Left lung (tissue), 10 donors: ENCODE measurements around the gene ERCC4. TPM values are rescaled to one million over a fixed set of nuclear protein-coding genes. Genes with fewer than 3 reads are reported as not detected.

Experiments used
- ATAC-seq: fragments of 200-7000 bp; cut with Tn5 transposase; one replicate; pipeline ENCODE4 v1.9.1; 2020; ENCODE audit warnings: moderate library complexity
- DNase-seq, 4 donors: peaks; one replicate each; pipeline ENCODE4 v3.0.0-alpha.2; 2013 to 2020
- H3K27ac ChIP-seq, 2 donors: fragments of 200-600 bp; sonication (generic) in 1 of 2; one replicate each; pipeline versions ENCODE4 v1.5.0 to v1.8.0; 2020 to 2021
- H3K27me3 ChIP-seq, 2 donors: fragments of 200-600 bp; sonication (generic) in 1 of 2; one replicate each; pipeline versions ENCODE4 v1.5.0 to v1.8.0; 2020 to 2021
- H3K36me3 ChIP-seq, 2 donors: fragments of 200-600 bp; sonication (generic) in 1 of 2; one replicate each; pipeline versions ENCODE4 v1.5.0 to v1.8.0; 2020 to 2021
- H3K4me1 ChIP-seq, 2 donors: fragments of 200-600 bp; one replicate each; pipeline ENCODE4 v1.8.0; 2021
- H3K4me3 ChIP-seq, 2 donors: fragments of 200-600 bp; sonication (generic) in 1 of 2; one replicate each; pipeline versions ENCODE4 v1.5.0 to v1.8.0; 2020 to 2021; ENCODE audit warnings: mild to moderate bottlenecking in 1 of 2
- H3K9me3 ChIP-seq, 2 donors: fragments of 200-600 bp; sonication (generic) in 1 of 2; one replicate each; pipeline versions ENCODE4 v1.5.0 to v1.8.0; 2020 to 2021
- CTCF ChIP-seq, 2 donors: fragments of 200-600 bp; sonication (generic) in 1 of 2; IDR thresholded peaks; one replicate each; pipeline versions ENCODE4 v1.5.0 to v1.8.0; 2021; ENCODE audit warnings: antibody characterized with exemption in 2 of 2
- intact Hi-C, 2 donors: fragments of 100-400 bp; cut with DNase I; formaldehyde crosslinking; loops; one replicate each; pipeline versions ENCODE4 v1.11.2 to v1.14.2; 2022
- polyA plus RNA-seq, 6 donors: library from polyadenylated mRNA; unstranded; fragments of 120-200 nt; gene quantifications; one replicate each; pipeline ENCODE4 v1.2.1, GENCODE V29; 2013; ENCODE audit not compliant: insufficient read length in 6 of 6
- total RNA-seq, 2 donors: library from RNA; stranded (reverse); fragmentation: NEBNext Ultra II Directional; extraction: Animal tissue kit (Norgen Biotek cat#: 25700); gene quantifications; one replicate each; pipeline ENCODE4 v1.2.1, GENCODE V29; 2021
- donor health status: DM: no; HTN: yes; CAD: no.
- donor health status: DM: no; HTN: no; CAD: no.

Gene ERCC4
- total and polyA plus RNA-seq, 8 donors = 10.7 to 20.1 (median 16.4) TPM

- H3K27me3 ChIP-seq = peaks cover 0 to 8% of the 10 kb centered on the region in 2 donors
- H3K27ac ChIP-seq = no peak overlapping the region
- DNase-seq = no peak
- no peak overlapping the region for H3K4me3 ChIP-seq
- ATAC-seq = no peak
- H3K9me3 ChIP-seq = no peaks in the 10 kb centered on the region
- no peaks in the 10 kb centered on the region for H3K4me1 ChIP-seq
- no peak for TF ChIP-seq CTCF (IDR thresholded peaks at IDR 0.05)
- intact Hi-C loops = no loop called here
- H3K36me3 ChIP-seq = no peaks in the 10 kb centered on the region
Observed at GRCh38 chr16:13896543-13897182, 23.3 kb upstream of the ERCC4 start.

- no peak for TF ChIP-seq CTCF (IDR thresholded peaks at IDR 0.05)
- Histone ChIP-seq H3K4me3 (no peak overlapping the region), H3K4me1 (no peaks in the 10 kb centered on the region), H3K27me3 (peaks cover 0 to 8% of the 10 kb centered on the region in 2 donors), H3K9me3 (no peaks in the 10 kb centered on the region), H3K27ac (no peak overlapping the region), H3K36me3 (no peaks in the 10 kb centered on the region)
- DNase-seq (no peak), ATAC-seq (no peak)
- intact Hi-C loops = no loop called here
Observed at GRCh38 chr16:13897806-13898205, 22.1 kb upstream of the ERCC4 start.

- Histone ChIP-seq H3K36me3 (no peaks in the 10 kb centered on the region), H3K9me3 (no peaks in the 10 kb centered on the region), H3K4me1 (no peaks in the 10 kb centered on the region), H3K27ac (no peak overlapping the region), H3K27me3 (peaks cover 0 to 8% of the 10 kb centered on the region in 2 donors), H3K4me3 (no peak overlapping the region)
- intact Hi-C loops = no loop called here
- no peak for TF ChIP-seq CTCF (IDR thresholded peaks at IDR 0.05)
- DNase-seq (no peak), ATAC-seq (no peak)
Observed at GRCh38 chr16:13898233-13898632, 21.7 kb upstream of the ERCC4 start.

DNA sequence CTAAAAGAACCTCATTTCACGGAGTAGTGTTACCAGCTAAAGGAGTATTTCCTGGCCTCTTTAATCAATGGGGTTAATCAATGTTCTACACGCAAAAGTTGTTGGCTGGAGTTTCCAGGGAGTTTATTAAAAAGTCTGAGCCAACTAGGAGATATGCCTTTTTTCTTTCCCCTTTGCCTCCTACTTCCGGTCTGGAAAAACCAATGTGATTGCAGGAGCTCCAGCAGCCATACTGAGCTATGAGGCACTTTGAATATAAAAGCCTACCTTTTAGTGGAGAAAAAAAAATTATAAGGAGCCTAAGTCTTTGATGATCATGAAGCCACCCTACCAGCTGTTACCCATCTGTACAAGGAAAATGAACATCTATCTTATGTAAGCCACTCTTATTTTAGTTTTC, 17.9 kb upstream of the ERCC4 start:
- peaks cover 0 to 8% of the 10 kb centered on the region in 2 donors for H3K27me3 ChIP-seq
- no peak overlapping the region for H3K4me3 ChIP-seq
- no peaks in the 10 kb centered on the region for H3K4me1 ChIP-seq
- H3K27ac ChIP-seq = no peak overlapping the region
- H3K9me3 ChIP-seq = no peaks in the 10 kb centered on the region
- intact Hi-C loops = no loop called here
- ATAC-seq (no peak), DNase-seq (no peak)
- no peak for TF ChIP-seq CTCF (IDR thresholded peaks at IDR 0.05)
- H3K36me3 ChIP-seq = no peaks in the 10 kb centered on the region

GRCh38 chr16:13902677-13903076, 17.3 kb upstream of the ERCC4 start:
- no peak overlapping the region for H3K4me3 ChIP-seq
- H3K27me3 ChIP-seq = peaks cover 0 to 8% of the 10 kb centered on the region in 2 donors
- intact Hi-C loops = no loop called here
- ATAC-seq = no peak
- H3K4me1 ChIP-seq = no peaks in the 10 kb centered on the region
- H3K36me3 ChIP-seq = no peaks in the 10 kb centered on the region
- DNase-seq = no peak
- H3K9me3 ChIP-seq = no peaks in the 10 kb centered on the region
- peak overlapping the region in 1 of 2 donors; percentile 34 for H3K27ac ChIP-seq
- no peak for TF ChIP-seq CTCF (IDR thresholded peaks at IDR 0.05)
